ENCODE measurements around the gene ZMYND12. TPM values are rescaled to one million over a fixed set of nuclear protein-coding genes. Genes with fewer than 3 reads are reported as not detected.
A peak's percentile ranks its signal among the peaks of the same experiment; 100 is the strongest.

ZMYND12 gene
- total RNA-seq, 2 experiments from 2014 or later, result not detected

- Histone ChIP-seq H3K4me2 (ENCODE audit: low read length) (no peak overlapping the region), H3K27ac (ENCODE audit: low read depth, low read length, poor library complexity, severe bottlenecking) (no peak overlapping the region), H4K20me1 (ENCODE audit: insufficient read depth, low read length) (no peaks in the 10 kb centered on the region), H3K4me1 (ENCODE audit: insufficient read depth, low read length, poor library complexity, severe bottlenecking) (no peaks in the 10 kb centered on the region), H3K79me2 (ENCODE audit: insufficient read depth, low read depth, low read length) (no peaks in the 10 kb centered on the region), H2AFZ (ENCODE audit: low read length) (no peak overlapping the region), H3K9me2 (ENCODE audit: insufficient read depth, low read length) (no peaks in the 10 kb centered on the region), H3K9me3 (ENCODE audit: low read length) (no peaks in the 10 kb centered on the region), H3K4me3 (ENCODE audit: low read depth, low read length, poor library complexity, severe bottlenecking) (no peak overlapping the region), H3K36me3 (ENCODE audit: insufficient read depth, low read length) (no peaks in the 10 kb centered on the region)
- no TSS peak for BruUV-seq (replicated peaks)
- CTCF ChIA-PET (ENCODE audit: unreplicated experiment), result no interaction called here
- intact Hi-C loops (cut with micrococcal nuclease; ENCODE audit: unreplicated experiment), result no loop called here
- TF ChIP-seq EZH2phosphoT487 (IDR thresholded peaks at IDR 0.05; ENCODE audit: borderline replicate concordance, low read depth, low read length) (no peak), CTCF (conservative IDR thresholded peaks at IDR 0.05; ENCODE audit: low read length) (no peak)
- no peak for DNase-seq (ENCODE audit: low spot score)
- POLR2A ChIA-PET, result no interaction called here
These were observed 41.0 kb downstream of the ZMYND12 start for GRCh38 chr1:42414551-42415496.

- TF ChIP-seq EZH2phosphoT487 (IDR thresholded peaks at IDR 0.05; ENCODE audit: borderline replicate concordance, low read depth, low read length) (no peak), CTCF (conservative IDR thresholded peaks at IDR 0.05; ENCODE audit: low read length) (0 out of 2 replicates have a peak, but pooled peaks have one; percentile 18)
- BruUV-seq (replicated peaks), result no TSS peak
- Histone ChIP-seq H4K20me1 (ENCODE audit: insufficient read depth, low read length) (no peaks in the 10 kb centered on the region), H3K4me3 (ENCODE audit: low read depth, low read length, poor library complexity, severe bottlenecking) (no peak overlapping the region), H3K79me2 (ENCODE audit: insufficient read depth, low read depth, low read length) (no peaks in the 10 kb centered on the region), H3K27ac (ENCODE audit: low read depth, low read length, poor library complexity, severe bottlenecking) (no peak overlapping the region), H3K36me3 (ENCODE audit: insufficient read depth, low read length) (no peaks in the 10 kb centered on the region), H3K9me2 (ENCODE audit: insufficient read depth, low read length) (no peaks in the 10 kb centered on the region), H2AFZ (ENCODE audit: low read length) (no peak overlapping the region), H3K4me1 (ENCODE audit: insufficient read depth, low read length, poor library complexity, severe bottlenecking) (no peaks in the 10 kb centered on the region), H3K4me2 (ENCODE audit: low read length) (no peak overlapping the region), H3K9me3 (ENCODE audit: low read length) (no peaks in the 10 kb centered on the region)
- POLR2A ChIA-PET, result no interaction called here
- no peak for DNase-seq (ENCODE audit: low spot score)
- CTCF ChIA-PET (ENCODE audit: unreplicated experiment), result no interaction called here
- intact Hi-C loops (cut with micrococcal nuclease; ENCODE audit: unreplicated experiment), result no loop called here
These were observed 51.9 kb downstream of the ZMYND12 start for GRCh38 chr1:42403880-42404400.

Data from OCI-LY7 (cell line).